Measurements from ENCODE around the gene APRT.

APRT gene

GRCh38 chr16:88816736-88817535 is 5.2 kb upstream of the APRT start:
- Histone ChIP-seq H3K27ac (ENCODE audit: low read depth, low read length, poor library complexity, severe bottlenecking) (no peak overlapping the region), H3K9ac (ENCODE audit: low read length) (no peak overlapping the region), H3K79me2 (ENCODE audit: insufficient read depth, low read length) (no peaks in the 10 kb centered on the region), H3K4me3 (ENCODE audit: low read depth, low read length, poor library complexity, severe bottlenecking) (no peak overlapping the region), H3K4me2 (ENCODE audit: low read length) (no peak overlapping the region), H3F3A (ENCODE audit: insufficient read depth, low read length) (no peaks in the 10 kb centered on the region), H3K9me3 (ENCODE audit: low read length) (0 out of 2 replicates have a peak, but pooled peaks cover 6% of the 10 kb centered on the region), H3K27me3 (ENCODE audit: insufficient read depth, low read length) (peaks cover 7% of the 10 kb centered on the region; the same call in 1 of the 2 replicates), H4K20me1 (ENCODE audit: insufficient read depth, low read length) (no peaks in the 10 kb centered on the region), H3K36me3 (ENCODE audit: insufficient read depth, low read length) (no peaks in the 10 kb centered on the region; the same call in 1 of the 2 replicates), H3K4me1 (ENCODE audit: insufficient read depth, low read length, severe bottlenecking) (peaks cover 3% of the 10 kb centered on the region), H3K9me2 (ENCODE audit: low read depth, low read length) (no peaks in the 10 kb centered on the region), H2AFZ (ENCODE audit: low read length) (no peak overlapping the region)
- TF ChIP-seq CTCF (IDR thresholded peaks at IDR 0.05; ENCODE audit: low read length) (no peak), EZH2 (IDR thresholded peaks at IDR 0.05; ENCODE audit: borderline replicate concordance, low read length) (no peak)

GRCh38 chr16:88815901-88816589 is 4.3 kb upstream of the APRT start:
- Histone ChIP-seq H2AFZ (ENCODE audit: low read length) (no peak overlapping the region), H3K9me3 (ENCODE audit: low read length) (0 out of 2 replicates have a peak, but pooled peaks cover 6% of the 10 kb centered on the region), H3K9ac (ENCODE audit: low read length) (no peak overlapping the region), H3K4me3 (ENCODE audit: low read depth, low read length, poor library complexity, severe bottlenecking) (no peak overlapping the region), H3K27ac (ENCODE audit: low read depth, low read length, poor library complexity, severe bottlenecking) (no peak overlapping the region), H3K4me2 (ENCODE audit: low read length) (no peak overlapping the region), H3K79me2 (ENCODE audit: insufficient read depth, low read length) (no peaks in the 10 kb centered on the region), H3K4me1 (ENCODE audit: insufficient read depth, low read length, severe bottlenecking) (peaks cover 4% of the 10 kb centered on the region), H3F3A (ENCODE audit: insufficient read depth, low read length) (no peaks in the 10 kb centered on the region), H3K27me3 (ENCODE audit: insufficient read depth, low read length) (peaks cover 7% of the 10 kb centered on the region; the same call in 1 of the 2 replicates), H4K20me1 (ENCODE audit: insufficient read depth, low read length) (no peaks in the 10 kb centered on the region), H3K9me2 (ENCODE audit: low read depth, low read length) (no peaks in the 10 kb centered on the region), H3K36me3 (ENCODE audit: insufficient read depth, low read length) (no peaks in the 10 kb centered on the region; the same call in 1 of the 2 replicates)
- TF ChIP-seq EZH2 (IDR thresholded peaks at IDR 0.05; ENCODE audit: borderline replicate concordance, low read length) (no peak), CTCF (IDR thresholded peaks at IDR 0.05; ENCODE audit: low read length) (peak; percentile 93)

GRCh38 chr16:88815227-88815626 is 3.5 kb upstream of the APRT start:
- Histone ChIP-seq H3F3A (ENCODE audit: insufficient read depth, low read length) (no peaks in the 10 kb centered on the region), H3K79me2 (ENCODE audit: insufficient read depth, low read length) (no peaks in the 10 kb centered on the region), H2AFZ (ENCODE audit: low read length) (no peak overlapping the region), H4K20me1 (ENCODE audit: insufficient read depth, low read length) (no peaks in the 10 kb centered on the region), H3K27ac (ENCODE audit: low read depth, low read length, poor library complexity, severe bottlenecking) (no peak overlapping the region), H3K4me2 (ENCODE audit: low read length) (no peak overlapping the region), H3K9me2 (ENCODE audit: low read depth, low read length) (no peaks in the 10 kb centered on the region), H3K36me3 (ENCODE audit: insufficient read depth, low read length) (peaks cover 2% of the 10 kb centered on the region), H3K9me3 (ENCODE audit: low read length) (0 out of 2 replicates have a peak, but pooled peaks cover 6% of the 10 kb centered on the region), H3K9ac (ENCODE audit: low read length) (no peak overlapping the region), H3K4me1 (ENCODE audit: insufficient read depth, low read length, severe bottlenecking) (peaks cover 12% of the 10 kb centered on the region), H3K27me3 (ENCODE audit: insufficient read depth, low read length) (peaks cover 7% of the 10 kb centered on the region; the same call in 1 of the 2 replicates), H3K4me3 (ENCODE audit: low read depth, low read length, poor library complexity, severe bottlenecking) (no peak overlapping the region)
- TF ChIP-seq EZH2 (IDR thresholded peaks at IDR 0.05; ENCODE audit: borderline replicate concordance, low read length) = no peak
- TF ChIP-seq CTCF (IDR thresholded peaks at IDR 0.05; ENCODE audit: low read length) = no peak

Data from OCI-LY1 (cell line).